ENCODE measurements around the gene DIS3L2.
"Not testable (repeated sequence)": the region's sequence is repeated elsewhere in the genome, so short reads cannot be mapped to it uniquely, and the experiment has no call there.

Gene DIS3L2

DNA sequence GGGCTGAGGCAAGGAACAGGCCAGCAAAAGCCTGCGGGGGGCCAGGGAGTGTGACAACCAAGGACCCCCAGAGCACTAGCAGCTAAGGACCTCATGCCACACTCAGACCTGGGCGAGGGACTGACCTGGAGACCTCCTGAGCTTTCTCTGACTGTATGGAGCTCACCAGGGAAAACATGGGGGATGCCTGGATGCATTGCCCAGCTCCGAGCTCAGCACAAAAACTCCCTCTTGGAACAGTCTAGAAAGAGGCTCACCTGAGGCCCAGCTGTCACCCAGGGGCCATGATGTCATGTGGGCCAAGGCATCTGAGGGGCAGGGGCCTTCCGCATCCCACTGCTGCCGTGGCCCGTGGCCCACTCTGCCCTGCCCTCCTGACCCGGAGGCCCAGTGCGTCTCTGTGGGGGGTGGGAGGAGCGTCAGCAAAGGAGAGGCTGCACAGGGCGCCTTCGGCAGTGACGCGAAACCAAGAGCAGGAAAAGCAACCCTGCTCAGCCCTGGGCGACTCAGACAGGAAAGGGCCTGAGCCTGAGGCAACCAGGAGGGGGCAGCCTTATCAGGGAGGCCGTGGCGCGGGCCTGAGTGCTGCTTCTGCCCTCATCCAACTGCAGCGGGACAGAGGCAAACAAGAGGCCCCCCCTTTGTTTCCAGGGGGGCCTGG lies 359.8 kb downstream of the DIS3L2 start:
- in situ Hi-C loops (cut with HindIII; ENCODE audit: low sequenced_read_pairs): no loop called here
- H3K4me3 ChIP-seq (ENCODE audit: low read depth, low read length): no peak overlapping the region
- DNase-seq (ENCODE audit: low read depth, low spot score): no peak
- TF ChIP-seq, protein P1, sequence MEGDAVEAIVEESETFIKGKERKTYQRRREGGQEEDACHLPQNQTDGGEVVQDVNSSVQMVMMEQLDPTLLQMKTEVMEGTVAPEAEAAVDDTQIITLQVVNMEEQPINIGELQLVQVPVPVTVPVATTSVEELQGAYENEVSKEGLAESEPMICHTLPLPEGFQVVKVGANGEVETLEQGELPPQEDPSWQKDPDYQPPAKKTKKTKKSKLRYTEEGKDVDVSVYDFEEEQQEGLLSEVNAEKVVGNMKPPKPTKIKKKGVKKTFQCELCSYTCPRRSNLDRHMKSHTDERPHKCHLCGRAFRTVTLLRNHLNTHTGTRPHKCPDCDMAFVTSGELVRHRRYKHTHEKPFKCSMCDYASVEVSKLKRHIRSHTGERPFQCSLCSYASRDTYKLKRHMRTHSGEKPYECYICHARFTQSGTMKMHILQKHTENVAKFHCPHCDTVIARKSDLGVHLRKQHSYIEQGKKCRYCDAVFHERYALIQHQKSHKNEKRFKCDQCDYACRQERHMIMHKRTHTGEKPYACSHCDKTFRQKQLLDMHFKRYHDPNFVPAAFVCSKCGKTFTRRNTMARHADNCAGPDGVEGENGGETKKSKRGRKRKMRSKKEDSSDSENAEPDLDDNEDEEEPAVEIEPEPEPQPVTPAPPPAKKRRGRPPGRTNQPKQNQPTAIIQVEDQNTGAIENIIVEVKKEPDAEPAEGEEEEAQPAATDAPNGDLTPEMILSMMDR (IDR thresholded peaks at IDR 0.05; ENCODE audit: low read depth, low read length): no peak

DNA sequence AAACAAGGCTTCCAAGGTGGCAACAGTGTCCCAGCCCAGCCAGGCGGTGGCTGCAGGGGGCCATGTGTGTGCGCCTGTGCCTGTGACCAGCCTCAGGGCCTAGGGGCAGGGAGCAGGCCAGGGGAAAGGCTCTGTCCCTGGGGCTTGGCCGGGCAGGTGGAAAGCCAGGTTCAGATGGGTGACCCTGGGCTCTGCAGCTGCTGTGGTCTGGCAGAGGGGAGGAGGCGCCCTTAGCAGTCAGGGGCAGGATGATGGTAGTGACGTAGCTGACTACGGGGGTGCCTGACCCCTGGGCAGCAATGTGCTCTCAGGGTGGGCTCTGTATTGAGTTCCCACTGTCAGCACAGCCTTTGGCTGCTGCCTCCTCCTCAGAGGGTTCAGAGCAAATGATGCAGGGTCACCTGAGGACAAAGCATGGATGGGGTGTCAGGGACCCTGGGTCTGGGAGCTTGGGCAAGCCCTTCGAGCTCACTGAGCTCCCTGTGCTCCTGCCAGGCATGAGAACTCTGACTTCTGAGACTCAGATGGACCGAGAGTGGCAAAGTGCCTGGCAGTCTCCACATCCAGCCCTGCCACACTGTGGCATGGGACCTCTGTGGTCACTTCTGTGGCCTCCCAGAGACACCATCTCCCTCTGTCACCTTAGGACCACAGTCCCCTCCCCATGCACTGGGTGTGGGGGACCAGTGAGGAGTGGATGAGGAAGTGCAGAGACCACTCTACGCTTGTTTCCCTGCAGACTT lies 360.5 kb downstream of the DIS3L2 start:
- in situ Hi-C loops (cut with HindIII; ENCODE audit: low sequenced_read_pairs): no loop called here
- no peak for DNase-seq (ENCODE audit: low read depth, low spot score)
- TF ChIP-seq, protein P1 (IDR thresholded peaks at IDR 0.05; ENCODE audit: low read depth, low read length): no peak
- H3K4me3 ChIP-seq (ENCODE audit: low read depth, low read length): no peak overlapping the region

DNA sequence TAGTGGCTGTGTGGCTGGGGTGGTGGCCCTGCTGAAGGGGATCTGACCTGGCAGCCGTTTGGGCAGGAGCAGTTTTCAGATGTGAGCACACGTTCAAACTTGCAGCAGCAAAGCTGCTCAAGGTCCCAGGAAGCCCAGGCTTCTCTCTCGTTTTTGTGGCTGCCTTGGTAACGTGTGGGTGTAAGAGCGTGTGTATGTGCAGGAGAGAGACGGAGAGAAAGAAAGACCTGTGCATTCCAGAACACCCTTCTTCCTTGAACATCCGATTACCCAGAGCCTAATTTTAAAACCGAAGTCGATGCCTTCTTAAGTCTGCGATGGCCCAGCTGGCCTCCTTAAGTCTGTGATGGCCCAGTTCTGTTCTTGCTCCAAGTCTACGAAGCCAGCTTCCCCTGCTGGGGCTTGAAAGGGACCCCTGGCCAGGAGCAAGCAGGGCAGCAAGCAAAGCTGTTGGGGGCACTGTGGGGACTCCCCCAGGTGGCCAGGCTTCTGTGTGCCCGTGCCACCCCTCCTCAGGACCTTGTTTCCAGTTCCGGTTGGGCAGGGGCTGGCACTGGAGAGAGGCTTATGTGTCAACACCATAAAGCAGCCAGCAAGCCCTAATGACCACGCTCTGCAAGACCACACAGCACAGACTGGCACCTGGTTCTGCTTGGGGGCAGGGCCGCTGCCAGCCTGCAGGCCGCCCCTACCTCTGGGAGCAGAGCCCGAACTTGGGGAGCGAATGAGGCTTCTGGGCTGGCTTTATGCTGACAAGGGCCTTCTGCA lies 361.2 kb downstream of the DIS3L2 start:
- TF ChIP-seq, protein P1 (IDR thresholded peaks at IDR 0.05; ENCODE audit: low read depth, low read length): no peak
- no peak overlapping the region for H3K4me3 ChIP-seq (ENCODE audit: low read depth, low read length)
- DNase-seq (ENCODE audit: low read depth, low spot score): no peak
- in situ Hi-C loops (cut with HindIII; ENCODE audit: low sequenced_read_pairs): no loop called here

DNA sequence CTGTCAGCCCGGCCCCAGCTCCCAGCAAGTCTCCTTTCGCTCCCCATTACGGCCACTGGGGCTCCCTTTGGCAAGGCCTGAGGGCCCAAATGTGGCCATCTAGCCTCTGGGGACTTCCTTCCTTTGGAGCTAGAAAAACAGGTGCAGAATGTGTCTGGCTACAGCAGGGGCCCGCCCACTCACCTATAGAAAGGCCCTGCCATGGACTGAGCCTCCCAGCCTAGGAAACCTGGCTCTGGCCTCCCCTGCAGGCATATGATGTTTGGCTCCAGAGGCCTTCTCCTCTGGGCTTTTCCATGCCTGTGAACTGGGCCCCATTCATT lies 361.8 kb downstream of the DIS3L2 start:
- no peak for DNase-seq (ENCODE audit: low read depth, low spot score)
- TF ChIP-seq, protein P1 (IDR thresholded peaks at IDR 0.05; ENCODE audit: low read depth, low read length): no peak
- no peak overlapping the region for H3K4me3 ChIP-seq (ENCODE audit: low read depth, low read length)
- in situ Hi-C loops (cut with HindIII; ENCODE audit: low sequenced_read_pairs): no loop called here

DNA sequence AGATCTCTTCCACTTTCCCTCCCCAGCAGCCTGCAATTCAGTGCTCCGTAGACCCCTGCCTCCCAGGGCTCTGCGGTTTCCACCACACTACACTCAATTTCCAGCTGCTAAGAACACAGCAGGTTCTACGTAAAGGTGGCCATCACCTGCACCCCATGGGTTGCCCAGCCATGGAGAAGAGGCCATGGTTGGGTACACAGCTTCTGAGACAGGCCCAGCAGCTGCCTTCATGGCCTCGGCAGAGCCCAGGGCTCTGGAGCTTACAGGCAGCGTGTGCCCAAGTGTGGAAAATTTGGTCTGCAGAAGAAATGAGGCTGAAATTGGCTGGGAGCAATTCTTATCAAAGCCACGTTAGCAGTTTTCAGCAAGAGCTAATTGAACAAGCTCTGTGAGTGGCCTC lies 362.5 kb downstream of the DIS3L2 start:
- in situ Hi-C loops (cut with HindIII; ENCODE audit: low sequenced_read_pairs); DNase-seq (ENCODE audit: low read depth, low spot score): not testable (repeated sequence)

DNA sequence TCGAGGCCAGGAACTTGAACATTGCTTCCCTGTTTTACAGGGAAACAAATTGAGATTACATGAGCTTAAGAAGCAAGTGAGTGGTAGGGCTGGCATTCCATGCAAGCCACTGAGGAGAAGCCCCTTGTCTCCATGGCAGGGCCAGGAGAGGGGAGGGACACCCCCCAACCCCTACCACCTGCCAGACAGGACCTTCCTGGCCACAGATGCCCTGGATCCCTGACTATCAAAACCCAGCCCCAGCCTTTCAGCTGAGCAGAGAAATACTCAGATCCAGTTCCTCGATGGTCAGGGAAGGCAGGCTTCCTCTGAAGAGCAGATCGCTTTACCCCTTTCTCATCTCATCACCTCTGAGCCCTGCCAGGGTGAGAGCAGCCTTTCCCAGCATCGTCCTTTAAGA lies 363.3 kb downstream of the DIS3L2 start:
- TF ChIP-seq, protein P1 (IDR thresholded peaks at IDR 0.05; ENCODE audit: low read depth, low read length): no peak

More for the DNA sequence above, 362.5 kb downstream of the DIS3L2 start:
- H3K4me3 ChIP-seq (ENCODE audit: low read depth, low read length): not testable (repeated sequence)

More for the DNA sequence above, 363.3 kb downstream of the DIS3L2 start:
- no peak overlapping the region for H3K4me3 ChIP-seq (ENCODE audit: low read depth, low read length)
- DNase-seq (ENCODE audit: low read depth, low spot score): no peak
- in situ Hi-C loops (cut with HindIII; ENCODE audit: low sequenced_read_pairs): no loop called here
